Memory B cell (primary cell): ENCODE measurements around the gene GPM6B.

ENCODE experiments used
- ATAC-seq: fragments of 150-1000 bp; cut with Tn5 transposase; 2 replicates; pipeline ENCODE4 v1.10.0; 2021; ENCODE audit warnings: low read depth, mild to moderate bottlenecking, moderate library complexity
- DNase-seq, 2 donors: peaks; one replicate each; pipeline ENCODE4 v3.0.0; 2022; ENCODE audit warnings: low spot score in 2 of 2
- H3K27ac Mint-ChIP-seq: one replicate; pipeline ENCODE4 v1.8.0; 2022; ENCODE audit warnings: mild to moderate bottlenecking, moderate library complexity, mixed read lengths
- H3K27me3 Mint-ChIP-seq: one replicate; pipeline ENCODE4 v1.8.0; 2022; ENCODE audit warnings: mixed read lengths
- H3K36me3 Mint-ChIP-seq: one replicate; pipeline ENCODE4 v1.8.0; 2022; ENCODE audit warnings: mild to moderate bottlenecking, mixed read lengths
- H3K4me1 Mint-ChIP-seq: one replicate; pipeline ENCODE4 v1.8.0; 2022; ENCODE audit warnings: mixed read lengths
- H3K4me3 Mint-ChIP-seq: one replicate; pipeline ENCODE4 v1.8.0; 2022; ENCODE audit warnings: mild to moderate bottlenecking, moderate library complexity, mixed read lengths
- H3K9me3 Mint-ChIP-seq: one replicate; pipeline ENCODE4 v1.8.0; 2022; ENCODE audit warnings: mixed read lengths

Gene GPM6B

GRCh38 chrX:13798184-13798583 is 18.7 kb downstream of the GPM6B start:
- H3K4me3 Mint-ChIP-seq = no peak overlapping the region
- ATAC-seq (no peak), DNase-seq (no peak)
- no peaks in the 10 kb centered on the region for H3K9me3 Mint-ChIP-seq
- H3K27ac Mint-ChIP-seq = no peak overlapping the region
- H3K27me3 Mint-ChIP-seq = peaks cover 3% of the 10 kb centered on the region
- no peaks in the 10 kb centered on the region for H3K36me3 Mint-ChIP-seq
- no peaks in the 10 kb centered on the region for H3K4me1 Mint-ChIP-seq

- DNase-seq (no peak), ATAC-seq (no peak)
- H3K27ac Mint-ChIP-seq = no peak overlapping the region
- peaks cover 4% of the 10 kb centered on the region for H3K27me3 Mint-ChIP-seq
- no peak overlapping the region for H3K4me3 Mint-ChIP-seq
- H3K9me3 Mint-ChIP-seq = no peaks in the 10 kb centered on the region
- H3K36me3 Mint-ChIP-seq = no peaks in the 10 kb centered on the region
- H3K4me1 Mint-ChIP-seq = no peaks in the 10 kb centered on the region
Observed at GRCh38 chrX:13797512-13797911, 19.4 kb downstream of the GPM6B start.

DNA sequence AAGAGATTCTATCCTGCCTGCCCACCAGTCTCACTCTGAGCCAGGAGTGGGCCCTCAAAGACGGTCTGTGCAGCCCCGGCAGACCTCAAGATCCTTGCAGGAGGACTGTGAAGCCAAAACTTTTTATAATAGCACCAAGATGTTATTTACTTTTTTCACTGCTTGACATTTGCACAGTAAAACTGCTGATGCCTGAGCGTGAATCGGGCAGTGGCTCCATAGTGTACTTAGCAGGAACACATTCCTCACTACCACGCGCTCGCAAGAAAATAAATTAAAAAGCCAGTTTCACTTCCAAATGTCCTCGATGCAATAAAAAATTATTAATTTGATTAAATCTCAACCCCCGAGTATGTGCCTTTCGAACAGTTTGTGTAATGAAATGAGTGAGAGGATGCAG is 22.5 kb downstream of the GPM6B start:
- Mint-ChIP-seq H3K9me3 (no peaks in the 10 kb centered on the region), H3K36me3 (no peaks in the 10 kb centered on the region)

DNA sequence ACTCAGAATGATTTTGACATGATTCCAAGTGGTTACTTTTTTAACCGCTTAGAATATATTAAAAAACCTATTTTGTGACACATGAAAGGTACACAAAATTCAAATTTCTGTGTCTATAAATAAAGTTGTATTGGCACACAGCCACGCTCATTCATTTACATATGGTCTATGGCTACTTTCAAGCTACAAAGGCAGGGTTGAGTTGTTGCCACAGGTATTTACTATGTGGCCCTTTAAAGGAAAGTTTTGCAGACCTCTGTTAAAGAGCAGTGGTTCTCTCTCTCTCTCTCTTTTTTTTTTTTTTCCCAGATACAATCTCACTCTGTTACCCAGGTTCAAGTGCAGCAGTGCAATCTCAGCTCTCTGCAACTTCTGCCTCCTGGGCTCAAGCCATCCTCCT is 23.0 kb downstream of the GPM6B start:
- no peak overlapping the region for H3K4me3 Mint-ChIP-seq
- H3K9me3 Mint-ChIP-seq = no peaks in the 10 kb centered on the region
- H3K36me3 Mint-ChIP-seq = no peaks in the 10 kb centered on the region
- DNase-seq (no peak), ATAC-seq (no peak)
- H3K27ac Mint-ChIP-seq = no peak overlapping the region
- no peaks in the 10 kb centered on the region for H3K4me1 Mint-ChIP-seq
- peaks cover 4% of the 10 kb centered on the region for H3K27me3 Mint-ChIP-seq

More for the DNA sequence above, 22.5 kb downstream of the GPM6B start:
- H3K4me1 Mint-ChIP-seq = no peaks in the 10 kb centered on the region
- no peak overlapping the region for H3K4me3 Mint-ChIP-seq
- ATAC-seq = no peak
- DNase-seq = no peak
- peaks cover 4% of the 10 kb centered on the region for H3K27me3 Mint-ChIP-seq
- H3K27ac Mint-ChIP-seq = no peak overlapping the region

DNA sequence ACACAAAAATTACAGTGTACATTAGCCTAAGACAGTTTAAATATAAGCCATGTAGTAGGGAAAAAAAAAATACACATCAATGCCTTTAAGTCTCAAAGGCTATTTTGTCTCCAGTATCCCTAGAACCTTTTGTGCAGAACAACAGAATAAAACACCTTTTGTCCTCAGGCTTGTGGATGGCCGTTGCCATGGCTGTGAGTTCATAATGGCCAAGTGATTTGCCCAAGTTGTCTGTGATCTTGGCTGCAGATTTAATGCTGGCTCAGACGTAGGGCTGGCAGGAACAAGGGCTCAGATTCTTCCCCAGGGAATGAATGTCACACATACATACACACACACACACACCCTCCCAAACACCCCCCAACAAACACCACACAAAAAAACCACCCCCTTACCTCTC is 25.3 kb downstream of the GPM6B start:
- DNase-seq (no peak), ATAC-seq (no peak)
- Mint-ChIP-seq H3K4me1 (no peaks in the 10 kb centered on the region), H3K9me3 (no peaks in the 10 kb centered on the region), H3K4me3 (no peak overlapping the region), H3K36me3 (no peaks in the 10 kb centered on the region), H3K27me3 (peaks cover 2% of the 10 kb centered on the region), H3K27ac (no peak overlapping the region)

DNA sequence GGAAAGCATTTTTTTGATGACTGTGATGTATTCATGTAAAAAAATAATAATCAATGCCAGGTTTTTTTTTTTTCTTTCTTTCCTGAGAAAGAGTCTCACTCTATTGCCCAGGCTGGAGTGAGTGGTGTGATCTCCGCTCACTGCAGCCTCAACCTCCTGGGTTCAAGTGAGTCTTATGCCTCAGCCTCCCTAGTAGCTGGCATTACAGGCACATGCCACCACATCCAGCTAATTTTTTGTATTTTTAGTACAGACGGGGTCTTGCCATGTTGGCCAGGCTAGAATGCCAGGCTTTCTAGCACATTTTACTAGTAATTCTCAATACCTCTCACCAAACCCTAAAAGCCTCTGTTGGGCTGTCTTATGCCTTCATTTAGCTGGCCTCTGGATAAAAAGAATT is 25.7 kb downstream of the GPM6B start:
- Mint-ChIP-seq H3K4me3 (no peak overlapping the region), H3K36me3 (no peaks in the 10 kb centered on the region), H3K9me3 (no peaks in the 10 kb centered on the region), H3K4me1 (no peaks in the 10 kb centered on the region), H3K27ac (no peak overlapping the region), H3K27me3 (peaks cover 2% of the 10 kb centered on the region)
- DNase-seq (no peak), ATAC-seq (no peak)

DNA sequence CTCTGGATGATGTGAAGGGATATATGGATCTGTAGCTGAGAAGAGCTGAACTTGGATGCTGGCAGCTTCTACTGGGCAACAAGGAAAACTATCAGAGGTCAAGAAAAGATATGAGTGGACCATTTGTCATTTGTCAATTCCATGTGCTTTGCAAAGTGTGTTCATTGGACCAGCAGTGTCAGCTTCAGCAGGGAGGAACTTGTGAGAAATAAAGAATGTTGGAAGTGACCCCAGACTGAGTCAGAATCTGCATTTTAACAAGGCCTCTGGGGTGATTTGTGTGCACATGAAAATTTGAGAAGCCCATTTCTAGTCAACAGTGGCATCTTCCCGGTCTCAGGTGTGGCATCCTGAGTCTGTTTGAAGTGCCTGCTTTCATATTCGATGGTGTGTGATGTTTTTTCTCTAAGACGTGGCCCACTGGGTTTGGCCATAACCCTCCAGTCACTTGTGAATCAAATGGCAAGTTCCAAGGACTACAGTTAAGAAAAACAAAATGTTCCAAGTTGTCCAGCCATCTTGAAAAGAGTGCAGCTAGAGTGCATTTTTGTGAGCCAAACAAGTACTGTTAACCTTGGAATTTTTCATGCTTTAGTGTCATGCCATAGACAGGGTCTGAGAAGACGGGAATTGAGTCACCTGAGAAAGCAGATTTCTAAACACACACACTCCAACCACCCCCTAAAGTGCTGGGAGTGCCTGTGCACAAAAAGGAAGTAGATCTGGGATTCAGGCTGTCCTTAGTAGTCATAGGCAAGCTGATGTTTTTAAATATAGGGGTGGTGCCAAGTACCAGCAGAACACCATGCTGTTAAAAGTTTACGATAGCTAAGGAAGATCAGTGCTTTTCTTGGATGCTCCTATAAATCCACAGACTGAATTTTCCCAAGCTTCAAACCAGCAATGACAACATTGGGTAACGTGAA is 26.4 kb downstream of the GPM6B start:
- no peak for DNase-seq

GRCh38 chrX:13786048-13786447 is 30.8 kb downstream of the GPM6B start:
- Mint-ChIP-seq H3K27ac (no peak overlapping the region), H3K4me1 (no peaks in the 10 kb centered on the region)

More for the DNA sequence above, 26.4 kb downstream of the GPM6B start:
- Mint-ChIP-seq H3K9me3 (no peaks in the 10 kb centered on the region), H3K4me1 (no peaks in the 10 kb centered on the region), H3K4me3 (no peak overlapping the region), H3K27ac (no peak overlapping the region), H3K36me3 (no peaks in the 10 kb centered on the region), H3K27me3 (peaks cover 2% of the 10 kb centered on the region)
- no peak for ATAC-seq

DNA sequence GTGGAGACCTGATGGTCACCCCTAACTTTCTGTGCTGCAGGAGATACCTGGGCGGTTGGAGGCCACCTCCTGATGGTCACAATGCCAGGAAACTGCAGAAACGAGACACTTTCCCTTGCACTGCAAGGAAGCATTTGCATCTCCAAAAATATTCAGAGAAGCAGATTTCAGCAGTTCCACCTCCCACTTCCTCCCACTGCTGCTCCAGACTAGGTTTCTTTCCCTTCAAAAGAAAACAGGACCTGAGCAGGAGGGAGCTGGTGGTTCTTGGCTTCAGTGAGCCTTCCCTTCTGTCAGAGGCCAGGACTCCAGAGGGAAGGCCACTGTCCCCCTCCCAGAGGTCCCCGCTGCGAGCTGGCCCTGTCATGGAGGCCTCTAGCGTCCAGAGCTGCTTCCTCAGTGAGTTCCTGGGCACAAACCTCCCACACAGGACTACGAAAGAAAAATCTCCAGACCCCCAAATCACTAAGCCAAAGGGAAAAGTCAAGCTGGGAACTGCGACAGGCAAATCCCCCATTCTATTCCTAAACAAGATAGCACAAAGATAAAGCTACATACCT is 35.9 kb downstream of the GPM6B start:
- no peak for DNase-seq
- Mint-ChIP-seq H3K36me3 (no peaks in the 10 kb centered on the region), H3K27ac (no peak overlapping the region)

More at GRCh38 chrX:13786048-13786447, 30.8 kb downstream of the GPM6B start:
- no peak for ATAC-seq
- DNase-seq = no peak
- Mint-ChIP-seq H3K27me3 (no peaks in the 10 kb centered on the region), H3K9me3 (no peaks in the 10 kb centered on the region), H3K36me3 (no peaks in the 10 kb centered on the region), H3K4me3 (no peak overlapping the region)

GRCh38 chrX:13778916-13779315 is 38.0 kb downstream of the GPM6B start:
- Mint-ChIP-seq H3K9me3 (no peaks in the 10 kb centered on the region), H3K4me3 (no peak overlapping the region), H3K36me3 (no peaks in the 10 kb centered on the region), H3K27me3 (no peaks in the 10 kb centered on the region), H3K4me1 (no peaks in the 10 kb centered on the region), H3K27ac (no peak overlapping the region)
- no peak for DNase-seq
- ATAC-seq = no peak

More for the DNA sequence above, 35.9 kb downstream of the GPM6B start:
- no peaks in the 10 kb centered on the region for H3K27me3 Mint-ChIP-seq
- no peak for ATAC-seq
- no peak overlapping the region for H3K4me3 Mint-ChIP-seq
- no peaks in the 10 kb centered on the region for H3K4me1 Mint-ChIP-seq
- H3K9me3 Mint-ChIP-seq = no peaks in the 10 kb centered on the region

DNA sequence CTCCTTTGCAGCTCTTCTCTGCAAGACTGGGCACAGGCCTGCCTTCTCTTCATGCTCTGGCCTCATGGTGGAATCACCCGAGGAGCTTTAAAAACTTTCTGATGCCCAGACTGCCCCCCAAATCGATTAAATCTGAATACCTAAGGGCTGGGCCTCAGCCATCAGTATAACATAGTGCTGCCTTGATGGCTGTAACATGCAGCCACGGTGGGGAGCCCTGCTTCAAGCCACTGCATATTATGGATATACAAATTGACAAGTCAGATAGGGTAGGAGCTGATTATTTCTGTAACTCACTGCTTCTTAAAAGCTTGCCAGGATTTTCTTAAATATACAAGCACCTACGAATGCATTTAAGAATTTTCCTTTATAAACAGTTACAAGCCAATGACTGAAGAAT is 40.5 kb downstream of the GPM6B start:
- DNase-seq (no peak), ATAC-seq (no peak)
- no peaks in the 10 kb centered on the region for H3K27me3 Mint-ChIP-seq
- peaks cover 6% of the 10 kb centered on the region for H3K36me3 Mint-ChIP-seq
- no peak overlapping the region for H3K4me3 Mint-ChIP-seq
- peak overlapping the region; percentile 47 for H3K27ac Mint-ChIP-seq
- H3K4me1 Mint-ChIP-seq = no peaks in the 10 kb centered on the region
- H3K9me3 Mint-ChIP-seq = no peaks in the 10 kb centered on the region

GRCh38 chrX:13775837-13776236 is 41.1 kb downstream of the GPM6B start:
- DNase-seq = no peak
- no peaks in the 10 kb centered on the region for H3K4me1 Mint-ChIP-seq
- H3K36me3 Mint-ChIP-seq = peaks cover 6% of the 10 kb centered on the region
- no peak overlapping the region for H3K4me3 Mint-ChIP-seq
- ATAC-seq = no peak
- no peak overlapping the region for H3K27ac Mint-ChIP-seq
- no peaks in the 10 kb centered on the region for H3K27me3 Mint-ChIP-seq
- H3K9me3 Mint-ChIP-seq = no peaks in the 10 kb centered on the region

DNA sequence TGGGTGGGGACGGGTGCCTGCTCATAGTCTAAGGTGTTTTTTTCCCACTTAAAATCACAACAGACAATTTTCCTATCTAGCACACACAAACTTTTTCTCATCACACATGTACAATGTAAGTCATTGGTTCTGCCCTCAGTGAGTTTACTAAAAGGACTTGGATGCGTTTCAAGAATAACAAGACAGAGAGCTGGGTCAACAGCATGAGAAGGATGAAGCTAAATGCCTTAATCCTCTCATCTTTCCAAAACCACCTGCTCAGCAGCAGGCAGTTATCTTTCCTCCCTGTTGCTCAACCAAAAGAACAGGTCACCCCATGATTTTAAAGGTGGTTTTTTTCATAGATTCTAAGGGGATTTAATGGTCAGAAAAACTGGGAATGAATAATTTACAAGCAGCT is 42.2 kb downstream of the GPM6B start:
- ATAC-seq = no peak
- no peak for DNase-seq
- H3K36me3 Mint-ChIP-seq = peaks cover 6% of the 10 kb centered on the region
- H3K4me1 Mint-ChIP-seq = no peaks in the 10 kb centered on the region
- H3K9me3 Mint-ChIP-seq = no peaks in the 10 kb centered on the region
- H3K4me3 Mint-ChIP-seq = no peak overlapping the region
- no peaks in the 10 kb centered on the region for H3K27me3 Mint-ChIP-seq
- no peak overlapping the region for H3K27ac Mint-ChIP-seq

DNA sequence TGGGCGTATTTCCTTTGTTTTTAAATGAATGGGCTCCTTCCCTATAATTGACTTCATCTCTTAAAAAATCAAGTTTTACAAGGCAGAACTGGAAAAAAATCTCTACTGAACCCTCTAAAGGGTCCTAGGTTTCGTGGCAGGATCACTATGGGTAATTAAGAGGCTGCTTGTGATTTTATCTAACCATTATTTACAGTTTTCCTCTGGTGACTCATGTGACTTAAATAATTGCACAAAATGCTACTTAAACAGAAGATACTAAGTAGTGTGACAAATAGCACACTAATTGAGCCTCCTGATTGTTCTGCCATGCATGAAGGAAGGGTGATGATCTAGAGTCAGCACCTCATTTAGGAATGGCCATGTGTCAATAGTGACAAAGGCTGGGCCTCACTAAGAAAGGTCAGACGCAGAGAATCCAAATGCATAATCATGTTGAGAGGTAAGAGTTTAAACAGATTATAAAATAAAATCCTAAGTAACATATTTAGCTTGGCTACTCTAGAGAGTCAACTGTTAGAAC is 46.8 kb downstream of the GPM6B start:
- Mint-ChIP-seq H3K36me3 (peaks cover 27% of the 10 kb centered on the region), H3K27ac (no peak overlapping the region), H3K9me3 (no peaks in the 10 kb centered on the region), H3K4me1 (peaks cover 10% of the 10 kb centered on the region), H3K4me3 (no peak overlapping the region), H3K27me3 (no peaks in the 10 kb centered on the region)
- ATAC-seq = no peak
- DNase-seq = no peak
